Measurements from ENCODE around the gene ZNF615.

ZNF615 gene

GRCh38 chr19:51993422-51993821, 14.6 kb downstream of the ZNF615 start (continued):
- no peak for TF ChIP-seq TSHZ2 (CRISPR knock-in tag; IDR thresholded peaks at IDR 0.05)
- TF ChIP-seq OSR1 (CRISPR knock-in tag; IDR thresholded peaks at IDR 0.05): no peak
- no peak for TF ChIP-seq CSDC2 (CRISPR knock-in tag; IDR thresholded peaks at IDR 0.05)
- no peak for TF ChIP-seq ZNF70 (CRISPR knock-in tag; IDR thresholded peaks at IDR 0.05)
- no peak for TF ChIP-seq ZNF8 (CRISPR knock-in tag; IDR thresholded peaks at IDR 0.05)
- TF ChIP-seq ZFP3 (CRISPR knock-in tag; IDR thresholded peaks at IDR 0.05): no peak
- no peak for TF ChIP-seq TOX (CRISPR knock-in tag; IDR thresholded peaks at IDR 0.05; ENCODE audit: borderline replicate concordance)
- no peak for TF ChIP-seq ARNTL (CRISPR knock-in tag; IDR thresholded peaks at IDR 0.05; ENCODE audit: borderline replicate concordance, low read depth)
- TF ChIP-seq ZC3H10 (CRISPR knock-in tag; IDR thresholded peaks at IDR 0.05): no peak
- TF ChIP-seq GLIS3 (CRISPR knock-in tag; IDR thresholded peaks at IDR 0.05): no peak

GRCh38 chr19:51986309-51987291, 21.4 kb downstream of the ZNF615 start, which contains the start of gene ZNF350:
ZNF350 (minus strand) TSS chr19:51986840; CDS start chr19:51974360, 12,480 bp downstream.
- ATAC-seq: peak; percentile 100
- no peak for TF ChIP-seq ZFP30 (CRISPR knock-in tag; IDR thresholded peaks at IDR 0.05)
- peak; percentile 73; the same call in 1 of the 2 replicates for TF ChIP-seq CSDC2 (CRISPR knock-in tag; IDR thresholded peaks at IDR 0.05)
- no peak for TF ChIP-seq ZNF8 (CRISPR knock-in tag; IDR thresholded peaks at IDR 0.05)
- no peak for TF ChIP-seq ESRRG (CRISPR knock-in tag; IDR thresholded peaks at IDR 0.05)
- TF ChIP-seq BACH2 (CRISPR knock-in tag; IDR thresholded peaks at IDR 0.05; ENCODE audit: borderline replicate concordance): 0 out of 2 replicates have a peak, but pooled peaks have one; percentile 59
- TF ChIP-seq ARNTL (CRISPR knock-in tag; IDR thresholded peaks at IDR 0.05; ENCODE audit: borderline replicate concordance, low read depth): no peak
- 0 out of 2 replicates have a peak, but pooled peaks have one; percentile 40 for TF ChIP-seq TSHZ2 (CRISPR knock-in tag; IDR thresholded peaks at IDR 0.05)
- no peak for TF ChIP-seq PATZ1 (CRISPR knock-in tag; IDR thresholded peaks at IDR 0.05; ENCODE audit: borderline replicate concordance)
- no peak for TF ChIP-seq ZNF70 (CRISPR knock-in tag; IDR thresholded peaks at IDR 0.05)
- TF ChIP-seq ISL1 (CRISPR knock-in tag; IDR thresholded peaks at IDR 0.05): no peak
- TF ChIP-seq SNAI2 (CRISPR knock-in tag; IDR thresholded peaks at IDR 0.05): no peak
- TF ChIP-seq CSRNP3 (CRISPR knock-in tag; IDR thresholded peaks at IDR 0.05): no peak
- no peak for TF ChIP-seq RARB (CRISPR knock-in tag; IDR thresholded peaks at IDR 0.05)
- no peak; the same call in 1 of the 2 replicates for TF ChIP-seq ZFP3 (CRISPR knock-in tag; IDR thresholded peaks at IDR 0.05)

GRCh38 chr19:51983361-51983760, 24.6 kb downstream of the ZNF615 start:
- no peak for ATAC-seq
- TF ChIP-seq ESRRG (CRISPR knock-in tag; IDR thresholded peaks at IDR 0.05): no peak
- no peak for TF ChIP-seq ZC3H10 (CRISPR knock-in tag; IDR thresholded peaks at IDR 0.05)
- TF ChIP-seq ZNF8 (CRISPR knock-in tag; IDR thresholded peaks at IDR 0.05): no peak
- TF ChIP-seq OSR1 (CRISPR knock-in tag; IDR thresholded peaks at IDR 0.05): no peak
- no peak for TF ChIP-seq CREB5 (CRISPR knock-in tag; IDR thresholded peaks at IDR 0.05; ENCODE audit: low read depth)
- TF ChIP-seq ZFP3 (CRISPR knock-in tag; IDR thresholded peaks at IDR 0.05): no peak
- no peak for TF ChIP-seq PATZ1 (CRISPR knock-in tag; IDR thresholded peaks at IDR 0.05; ENCODE audit: borderline replicate concordance)
- TF ChIP-seq GLIS3 (CRISPR knock-in tag; IDR thresholded peaks at IDR 0.05): no peak
- TF ChIP-seq BACH2 (CRISPR knock-in tag; IDR thresholded peaks at IDR 0.05; ENCODE audit: borderline replicate concordance): no peak
- no peak for TF ChIP-seq ZFP30 (CRISPR knock-in tag; IDR thresholded peaks at IDR 0.05)
- TF ChIP-seq TOX (CRISPR knock-in tag; IDR thresholded peaks at IDR 0.05; ENCODE audit: borderline replicate concordance): no peak
- TF ChIP-seq PPARA (CRISPR knock-in tag; IDR thresholded peaks at IDR 0.05; ENCODE audit: borderline replicate concordance): no peak
